Measurements from ENCODE around the gene FRMD4B.
"Not testable (repeated sequence)": the region's sequence is repeated elsewhere in the genome, so short reads cannot be mapped to it uniquely, and the experiment has no call there.

FRMD4B gene

GRCh38 chr3:69282181-69282580 is 103.7 kb downstream of the FRMD4B start:
- DNase-seq = no peak

GRCh38 chr3:69277403-69277802 is 108.5 kb downstream of the FRMD4B start:
- DNase-seq = not testable (repeated sequence)

- DNase-seq = no peak
Measured at GRCh38 chr3:69276884-69277283, 109.0 kb downstream of the FRMD4B start.

GRCh38 chr3:69276191-69276590 is 109.7 kb downstream of the FRMD4B start:
- peak; percentile 3 for DNase-seq

DNA sequence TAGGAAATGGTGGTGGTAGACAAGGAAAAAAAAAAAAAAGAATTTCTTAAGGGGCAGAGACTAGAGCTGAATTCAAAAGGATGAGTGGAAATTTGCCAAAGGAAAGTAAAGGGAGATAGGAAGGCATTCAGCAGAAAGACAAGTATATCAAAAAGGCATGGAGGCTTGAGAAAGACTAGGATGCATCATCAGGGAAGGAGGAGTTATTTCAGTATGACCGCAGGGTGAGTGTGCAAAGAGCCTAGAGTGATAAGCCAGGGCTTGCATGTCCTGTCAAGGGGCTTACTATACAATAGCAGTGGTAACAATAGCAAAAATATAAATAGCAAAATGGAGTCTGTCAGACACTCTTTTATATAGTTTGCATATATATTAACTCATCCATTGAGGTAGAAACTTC is 112.0 kb downstream of the FRMD4B start:
- no peak for DNase-seq

GRCh38 chr3:69272556-69272955 is 113.3 kb downstream of the FRMD4B start:
- DNase-seq = no peak

- DNase-seq = no peak
Measured at GRCh38 chr3:69271098-69271497, 114.8 kb downstream of the FRMD4B start.

DNA sequence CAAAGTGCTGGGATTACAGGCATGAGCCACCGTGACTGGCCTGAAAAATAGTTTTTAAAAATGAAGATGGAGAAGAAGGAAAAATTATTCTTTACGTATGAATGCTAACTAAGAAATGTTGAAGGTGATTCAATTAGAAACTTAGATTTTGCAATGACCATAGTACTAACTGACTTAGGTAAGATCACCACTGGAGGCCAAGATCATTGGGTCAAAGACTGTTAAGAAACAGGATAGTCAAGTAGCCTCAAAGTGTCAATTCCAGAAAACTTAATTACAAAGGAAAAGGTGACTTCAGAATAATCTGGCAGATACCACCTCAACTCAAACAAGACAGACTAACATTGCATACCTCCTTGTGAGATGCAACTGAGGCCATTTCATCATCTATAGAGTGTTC is 119.3 kb downstream of the FRMD4B start:
- DNase-seq = no peak

GRCh38 chr3:69266071-69266470 is 119.8 kb downstream of the FRMD4B start:
- DNase-seq = not testable (repeated sequence)

DNA sequence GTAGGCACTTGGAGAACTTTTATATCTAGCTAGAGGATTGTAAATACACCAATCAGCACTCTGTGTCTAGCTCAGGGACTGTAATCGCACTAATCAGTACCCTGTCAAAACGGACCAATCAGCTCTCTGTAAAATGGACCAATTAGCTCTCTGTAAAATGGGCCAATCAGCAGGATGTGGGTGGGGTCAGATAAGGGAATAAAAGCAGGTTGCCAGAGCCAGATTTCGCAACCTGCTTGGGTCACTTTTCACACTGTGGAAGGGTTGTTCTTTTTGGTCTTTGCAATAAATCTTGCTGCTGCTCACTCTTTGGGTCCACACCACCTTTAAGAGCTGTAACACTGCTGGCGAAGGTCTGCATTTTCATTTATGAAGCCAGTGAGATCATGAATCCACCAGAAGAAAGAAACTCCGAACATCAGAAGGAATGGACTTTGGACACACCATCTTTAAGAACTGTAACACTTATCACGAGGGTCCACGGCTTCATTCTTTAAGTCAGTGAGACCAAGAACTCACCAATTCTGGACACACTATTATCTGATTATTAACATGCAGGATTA is 125.0 kb downstream of the FRMD4B start:
- DNase-seq = not testable (repeated sequence)

DNA sequence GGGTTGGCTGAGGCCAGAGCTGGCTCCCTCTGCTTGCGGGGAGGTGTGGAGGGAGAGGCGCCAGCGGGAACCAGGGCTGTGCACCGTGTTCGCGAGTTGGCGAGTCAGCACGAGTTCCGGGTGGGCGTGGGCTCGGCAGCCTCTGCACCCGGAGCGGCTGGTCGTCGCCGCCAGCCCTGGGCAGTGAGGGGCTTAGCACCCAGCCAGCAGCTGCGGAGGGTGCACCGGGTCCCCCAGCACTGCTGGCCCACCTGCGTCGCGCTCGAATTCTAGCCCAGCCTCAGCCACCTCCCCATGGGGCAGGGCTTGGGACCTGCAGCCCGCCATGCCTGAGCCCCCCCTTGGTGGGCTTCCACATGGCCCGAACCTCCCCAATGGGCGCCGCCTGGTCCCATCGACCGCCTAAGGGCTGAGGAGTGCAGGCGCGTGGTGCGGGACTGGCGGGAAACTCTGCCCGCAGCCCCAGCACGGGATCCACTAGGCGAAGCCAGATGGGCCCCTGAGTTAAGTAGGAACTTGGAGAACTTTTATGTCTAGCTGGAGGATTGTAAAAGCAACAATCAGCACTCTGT is 125.6 kb downstream of the FRMD4B start:
- no peak for DNase-seq

- no peak for DNase-seq
Measured at GRCh38 chr3:69259125-69259524, 126.8 kb downstream of the FRMD4B start.

DNA sequence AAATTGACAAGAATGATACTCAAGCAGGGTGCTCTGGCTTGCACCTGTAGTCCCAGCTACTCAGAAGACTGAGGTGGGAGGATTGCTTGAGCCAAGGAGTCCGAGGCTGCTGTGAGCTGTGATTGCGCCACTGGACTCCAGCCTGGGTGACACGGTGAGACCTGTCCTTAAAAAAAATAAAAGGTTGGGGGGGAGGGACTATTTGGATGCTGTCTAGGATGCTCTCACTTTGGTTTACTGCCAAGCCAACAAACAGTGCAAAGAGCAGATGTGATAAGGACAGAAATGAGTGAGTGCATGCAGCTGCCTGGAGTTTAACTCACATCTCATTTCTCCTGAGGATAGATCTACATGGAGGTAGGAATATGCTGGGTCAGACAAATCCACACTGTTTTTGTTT is 130.0 kb downstream of the FRMD4B start:
- peak; percentile 18 for DNase-seq

GRCh38 chr3:69254351-69254750 is 131.5 kb downstream of the FRMD4B start:
- DNase-seq = no peak

GRCh38 chr3:69252631-69253030 is 133.3 kb downstream of the FRMD4B start:
- peak; percentile 60 for DNase-seq

- DNase-seq = no peak
Measured at GRCh38 chr3:69252141-69252540, 133.7 kb downstream of the FRMD4B start.

GRCh38 chr3:69251078-69251805 is 134.6 kb downstream of the FRMD4B start:
- DNase-seq = no peak

DNA sequence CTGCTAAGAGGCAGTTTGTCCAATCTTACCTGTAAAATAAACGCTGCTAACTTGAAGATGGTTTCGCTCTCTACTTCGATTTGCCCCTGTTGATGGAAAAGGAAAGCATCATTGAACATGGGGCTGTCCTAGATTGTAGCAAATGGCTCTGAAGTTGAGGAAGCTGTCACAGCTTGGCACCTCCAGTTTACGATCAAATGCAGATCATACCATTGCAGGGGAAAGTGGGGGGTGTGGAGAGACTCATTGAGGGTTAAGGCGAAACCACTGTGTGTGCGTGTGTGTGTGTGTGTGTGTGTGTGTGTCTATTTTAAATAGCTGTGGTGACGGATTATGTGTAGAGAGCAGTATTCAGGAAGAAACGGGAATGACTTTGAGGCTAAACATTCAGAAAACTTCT is 135.9 kb downstream of the FRMD4B start:
- no peak for DNase-seq

GRCh38 chr3:69249001-69249400 is 136.9 kb downstream of the FRMD4B start:
- no peak for DNase-seq

- DNase-seq = no peak
Measured at GRCh38 chr3:69248436-69248835, 137.5 kb downstream of the FRMD4B start.

- DNase-seq = no peak
Measured at GRCh38 chr3:69246612-69247011, 139.3 kb downstream of the FRMD4B start.

GRCh38 chr3:69244039-69244438 is 141.8 kb downstream of the FRMD4B start:
- no peak for DNase-seq

GRCh38 chr3:69241769-69242168 is 144.1 kb downstream of the FRMD4B start:
- DNase-seq = no peak
